Measurements from ENCODE around the gene TRAPPC6A.

TRAPPC6A gene

GRCh38 chr19:45186509-45187334 lies 8.7 kb upstream of the TRAPPC6A start:
- DNase-seq (ENCODE audit: low read depth in 2 of 2): no peak

GRCh38 chr19:45184115-45184514 lies 6.1 kb upstream of the TRAPPC6A start:
- no peak for DNase-seq (ENCODE audit: low read depth in 2 of 2)

- DNase-seq (ENCODE audit: low read depth in 2 of 2): no peak
Observed at GRCh38 chr19:45182758-45183157, 4.7 kb upstream of the TRAPPC6A start.

GRCh38 chr19:45180936-45181335 lies 2.9 kb upstream of the TRAPPC6A start:
- DNase-seq (ENCODE audit: low read depth in 2 of 2): no peak

- no peak for DNase-seq (ENCODE audit: low read depth in 2 of 2)
Observed at GRCh38 chr19:45179892-45180370, 1.9 kb upstream of the TRAPPC6A start.

- DNase-seq (ENCODE audit: low read depth in 2 of 2): no peak
Observed at GRCh38 chr19:45179072-45179891, 1.2 kb upstream of the TRAPPC6A start.

- DNase-seq (ENCODE audit: low read depth in 2 of 2): peak; percentile 99
Observed at GRCh38 chr19:45178262-45179071, 430 bp upstream of the TRAPPC6A start, which contains the start of gene BLOC1S3. Gene BLOC1S3, plus strand, starts transcription at chr19:45178784. Its CDS starts 513 bp downstream, at chr19:45179297.

- no peak for DNase-seq (ENCODE audit: low read depth in 2 of 2)
Observed at GRCh38 chr19:45175515-45176345, 2.3 kb downstream of the TRAPPC6A start.

- no peak for DNase-seq (ENCODE audit: low read depth in 2 of 2)
Observed at GRCh38 chr19:45173816-45174215, 4.2 kb downstream of the TRAPPC6A start.

- no peak for DNase-seq (ENCODE audit: low read depth in 2 of 2)
Observed at GRCh38 chr19:45172611-45173208, 5.3 kb downstream of the TRAPPC6A start.

GRCh38 chr19:45172173-45172572 lies 5.9 kb downstream of the TRAPPC6A start:
- DNase-seq (ENCODE audit: low read depth in 2 of 2): no peak

- no peak for DNase-seq (ENCODE audit: low read depth in 2 of 2)
Observed at GRCh38 chr19:45171211-45171623, 6.8 kb downstream of the TRAPPC6A start.

- DNase-seq (ENCODE audit: low read depth in 2 of 2): no peak
Observed at GRCh38 chr19:45170146-45171106, 7.6 kb downstream of the TRAPPC6A start.

- DNase-seq (ENCODE audit: low read depth in 2 of 2): no peak
Observed at GRCh38 chr19:45169602-45170001, 8.4 kb downstream of the TRAPPC6A start.

GRCh38 chr19:45168767-45169351 lies 9.2 kb downstream of the TRAPPC6A start:
- DNase-seq (ENCODE audit: low read depth in 2 of 2): no peak

GRCh38 chr19:45166723-45167252 lies 11.2 kb downstream of the TRAPPC6A start:
- no peak for DNase-seq (ENCODE audit: low read depth in 2 of 2)

GRCh38 chr19:45164577-45165335 lies 13.3 kb downstream of the TRAPPC6A start:
- peak in 1 of 2 donors; percentile 55 for DNase-seq (ENCODE audit: low read depth in 2 of 2)

All from activated CD4-positive, alpha-beta T cell treated with anti-CD3 and anti-CD28 coated beads for 24 hours (primary cell).